ENCODE measurements around the gene HNF4A. TPM values are rescaled to one million over a fixed set of nuclear protein-coding genes. Genes with fewer than 3 reads are reported as not detected.

HNF4A gene
- total RNA-seq, 2 donors from 2014 or later, result 28.3 to 28.5 TPM

- Histone ChIP-seq H3K4me1 (peaks cover 17% of the 10 kb centered on the region), H3K9me3 (no peaks in the 10 kb centered on the region), H3K4me3 (no peak overlapping the region), H3K36me3 (replicated peaks in 1 of 2; ENCODE audit: insufficient read depth in 1 of 2, low read depth in 2 of 2) (peaks cover 0 to 4% of the 10 kb centered on the region in 2 donors), H3K27ac (no peak overlapping the region), H3K27me3 (no peaks in the 10 kb centered on the region)
- intact Hi-C loops (cut with DNase I), result no loop called here
- ATAC-seq (no peak), DNase-seq (no peak)
- TF ChIP-seq CTCF (IDR thresholded peaks at IDR 0.05) (no peak), POLR2A (IDR thresholded peaks at IDR 0.05) (no peak)
- 72 to 76% methylated on average over 3 of the region's 3 CpGs for WGBS, 2 donors
Observed at GRCh38 chr20:44477151-44477550, 121.7 kb downstream of the HNF4A start.

GRCh38 chr20:44478206-44478605 is 122.7 kb downstream of the HNF4A start:
- DNase-seq (no peak), ATAC-seq (no peak)
- Histone ChIP-seq H3K36me3 (replicated peaks in 1 of 2; ENCODE audit: insufficient read depth in 1 of 2, low read depth in 2 of 2) (peaks cover 0 to 4% of the 10 kb centered on the region in 2 donors), H3K27ac (no peak overlapping the region), H3K9me3 (no peaks in the 10 kb centered on the region), H3K4me3 (no peak overlapping the region), H3K4me1 (peaks cover 17% of the 10 kb centered on the region), H3K27me3 (no peaks in the 10 kb centered on the region)
- WGBS, 2 donors, result 62 to 65% methylated on average over 6 of the region's 6 CpGs
- intact Hi-C loops (cut with DNase I), result no loop called here
- TF ChIP-seq CTCF (IDR thresholded peaks at IDR 0.05), result no peak
- TF ChIP-seq POLR2A (IDR thresholded peaks at IDR 0.05), result no peak

GRCh38 chr20:44479643-44480042 is 124.1 kb downstream of the HNF4A start:
- intact Hi-C loops (cut with DNase I), result no loop called here
- ATAC-seq (no peak), DNase-seq (no peak)
- Histone ChIP-seq H3K9me3 (no peaks in the 10 kb centered on the region), H3K36me3 (replicated peaks in 1 of 2; ENCODE audit: insufficient read depth in 1 of 2, low read depth in 2 of 2) (peaks cover 0 to 6% of the 10 kb centered on the region in 2 donors), H3K4me3 (no peak overlapping the region), H3K27ac (no peak overlapping the region), H3K27me3 (no peaks in the 10 kb centered on the region), H3K4me1 (peaks cover 17% of the 10 kb centered on the region)
- TF ChIP-seq CTCF (IDR thresholded peaks at IDR 0.05), result no peak
- no peak for TF ChIP-seq POLR2A (IDR thresholded peaks at IDR 0.05)
- WGBS, 2 donors, result 68 to 73% methylated on average over 4 to 5 of the region's 5 CpGs

- WGBS, 2 donors, result 91 to 96% methylated on average over 18 of the region's 18 CpGs
- peaks cover 14% of the 10 kb centered on the region for H3K4me1 ChIP-seq
- no peaks in the 10 kb centered on the region for H3K27me3 ChIP-seq
- no peak overlapping the region for H3K4me3 ChIP-seq
- ATAC-seq, result no peak
- DNase-seq, result no peak
- H3K27ac ChIP-seq, result no peak overlapping the region
- intact Hi-C loops (cut with DNase I), result no loop called here
- H3K9me3 ChIP-seq, result no peaks in the 10 kb centered on the region
- peaks cover 0 to 8% of the 10 kb centered on the region in 2 donors for H3K36me3 ChIP-seq (replicated peaks in 1 of 2; ENCODE audit: insufficient read depth in 1 of 2, low read depth in 2 of 2)
- no peak for TF ChIP-seq POLR2A (IDR thresholded peaks at IDR 0.05)
- TF ChIP-seq CTCF (IDR thresholded peaks at IDR 0.05), result no peak
Observed at GRCh38 chr20:44480097-44480496, 124.6 kb downstream of the HNF4A start.

GRCh38 chr20:44481719-44482416 is 126.4 kb downstream of the HNF4A start:
- no peak overlapping the region for H3K27ac ChIP-seq
- DNase-seq (no peak), ATAC-seq (no peak)
- H3K9me3 ChIP-seq, result no peaks in the 10 kb centered on the region
- peaks cover 0 to 9% of the 10 kb centered on the region in 2 donors for H3K36me3 ChIP-seq (replicated peaks in 1 of 2; ENCODE audit: insufficient read depth in 1 of 2, low read depth in 2 of 2)
- H3K4me3 ChIP-seq, result no peak overlapping the region
- H3K27me3 ChIP-seq, result no peaks in the 10 kb centered on the region
- peaks cover 3% of the 10 kb centered on the region for H3K4me1 ChIP-seq
- no peak for TF ChIP-seq CTCF (IDR thresholded peaks at IDR 0.05)
- no peak for TF ChIP-seq POLR2A (IDR thresholded peaks at IDR 0.05)
- 62 to 63% methylated on average over 4 to 6 of the region's 6 CpGs for WGBS, 2 donors
- intact Hi-C loops (cut with DNase I), result no loop called here

Data from body of pancreas (tissue), 4 donors.